ENCODE measurements around the gene ANGPTL1.

- TF ChIP-seq CTCF (IDR thresholded peaks at IDR 0.05) (no peak), POLR2A (IDR thresholded peaks at IDR 0.05) (no peak)
Measured at GRCh38 chr1:178846306-178846705, 24.6 kb downstream of the ANGPTL1 start.
